PC-3 (cell line): ENCODE data around the gene VPS8.

Source experiments
- CTCF ChIP-seq: fragments of 300-600 bp; sonication (generic); conservative IDR thresholded peaks from 2 replicates; pipeline ENCODE4 v1.5.1; 2017; ENCODE audit warnings: antibody characterized with exemption, low read depth, mild to moderate bottlenecking, low read length
- EZH2 ChIP-seq: fragments of 300-600 bp; sonication (generic); IDR thresholded peaks from one replicate; pipeline ENCODE4 v1.6.1; 2017; ENCODE audit warnings: antibody characterized with exemption, mild to moderate bottlenecking, low read length; ENCODE audit not compliant: unreplicated experiment
- EZH2phosphoT487 ChIP-seq: fragments of 300-600 bp; sonication (generic); IDR thresholded peaks from 2 replicates; pipeline ENCODE4 v1.6.1; 2018; ENCODE audit warnings: mild to moderate bottlenecking, antibody characterized with exemption, low read length, borderline replicate concordance

- TF ChIP-seq CTCF = no peak
- TF ChIP-seq EZH2 = no peak
- TF ChIP-seq EZH2phosphoT487 = no peak
Measured at GRCh38 chr3:184918750-184919149, 106.8 kb downstream of the VPS8 start.
